HG03571 (cell line): ENCODE results near the gene RAB14.
A peak's percentile ranks its signal among the peaks of the same experiment; 100 is the strongest.

ENCODE experiments used
- ATAC-seq: cut with Tn5 transposase; IDR thresholded peaks from one replicate; pipeline ENCODE4 v1.9.1; 2021; ENCODE audit not compliant: unreplicated experiment

The RAB14 gene

DNA sequence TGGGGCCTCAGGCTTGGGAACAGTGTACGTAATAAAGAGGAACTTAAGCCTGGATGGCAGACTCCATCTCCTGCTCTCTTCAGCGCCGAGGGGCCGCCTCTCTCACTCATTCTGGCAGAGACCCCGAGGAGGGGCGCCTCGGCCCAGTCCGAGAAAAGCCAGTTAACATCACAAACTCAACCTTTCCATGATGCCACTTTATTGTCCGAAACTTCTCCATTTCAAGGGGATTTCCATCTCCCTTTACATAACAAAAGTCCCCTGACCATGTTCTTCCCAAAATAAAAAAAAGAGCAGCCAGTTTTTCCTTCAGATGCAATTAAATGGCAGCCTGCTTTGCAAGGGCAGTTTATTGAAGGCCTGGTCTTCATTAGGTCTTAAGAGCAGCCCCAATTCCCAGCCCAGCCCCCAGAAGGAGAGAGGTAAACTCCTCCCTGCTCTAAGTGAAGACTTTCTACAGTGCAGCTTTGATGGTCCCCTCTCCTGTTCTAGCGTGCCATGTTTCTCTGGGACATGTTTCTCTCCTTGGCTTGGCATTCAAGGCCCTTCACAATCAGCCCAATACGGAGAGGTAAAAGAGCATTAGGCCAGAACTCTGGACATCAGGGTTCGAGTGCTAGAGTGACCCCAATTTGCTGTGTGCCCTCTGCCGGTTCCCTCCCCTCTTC, 19.5 kb upstream of the RAB14 start:
- no peak for ATAC-seq

DNA sequence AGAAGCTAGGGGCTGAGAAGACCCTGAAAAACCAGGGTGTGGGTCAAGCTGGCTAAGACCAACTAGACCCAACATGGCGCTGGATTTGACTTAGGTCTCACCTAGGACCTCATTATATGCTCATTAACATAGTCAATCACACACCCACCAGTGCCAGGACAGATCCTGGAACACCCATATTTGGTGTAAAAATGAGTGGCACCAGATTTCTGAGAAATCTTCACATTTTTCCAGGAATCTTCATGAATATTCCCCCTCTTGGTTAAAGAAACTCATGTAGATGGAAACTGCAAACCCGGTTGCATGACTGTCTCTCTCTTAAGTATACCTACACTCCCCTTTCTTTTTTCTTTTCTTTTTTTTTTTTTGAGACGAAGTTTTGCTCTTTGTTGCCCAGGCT, 17.9 kb upstream of the RAB14 start:
- no peak for ATAC-seq

DNA sequence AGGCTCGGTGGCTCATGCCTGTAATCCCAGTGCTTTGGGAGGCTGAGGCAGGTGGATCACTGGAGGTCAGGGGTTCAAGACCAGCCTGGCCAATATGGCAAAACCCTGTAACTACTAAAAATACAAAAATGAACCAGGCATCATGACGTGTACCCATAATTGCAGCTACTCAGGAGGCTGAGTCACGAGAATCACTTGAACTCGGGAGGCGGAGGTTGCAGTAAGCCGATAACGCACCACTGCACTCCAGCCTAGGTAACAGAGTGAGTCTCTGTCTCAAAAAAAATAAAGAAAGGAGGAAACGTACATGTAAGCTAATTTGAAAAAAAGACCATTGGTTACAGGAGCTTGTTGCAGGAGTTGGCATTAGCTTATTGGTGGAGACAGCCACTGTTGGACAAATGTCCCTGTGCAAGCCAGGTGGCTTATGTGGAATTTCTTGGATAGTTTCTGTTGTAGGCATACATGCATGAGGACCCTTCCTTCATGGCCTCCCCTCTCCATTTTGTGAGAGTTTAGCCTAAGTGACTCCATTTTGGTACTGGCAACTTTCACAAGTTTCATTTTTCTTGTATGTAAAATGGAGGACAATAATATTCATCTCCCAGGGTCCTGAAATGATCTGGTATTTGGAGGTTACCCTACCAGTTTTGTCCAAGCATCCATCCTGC, 16.8 kb upstream of the RAB14 start:
- no peak for ATAC-seq

DNA sequence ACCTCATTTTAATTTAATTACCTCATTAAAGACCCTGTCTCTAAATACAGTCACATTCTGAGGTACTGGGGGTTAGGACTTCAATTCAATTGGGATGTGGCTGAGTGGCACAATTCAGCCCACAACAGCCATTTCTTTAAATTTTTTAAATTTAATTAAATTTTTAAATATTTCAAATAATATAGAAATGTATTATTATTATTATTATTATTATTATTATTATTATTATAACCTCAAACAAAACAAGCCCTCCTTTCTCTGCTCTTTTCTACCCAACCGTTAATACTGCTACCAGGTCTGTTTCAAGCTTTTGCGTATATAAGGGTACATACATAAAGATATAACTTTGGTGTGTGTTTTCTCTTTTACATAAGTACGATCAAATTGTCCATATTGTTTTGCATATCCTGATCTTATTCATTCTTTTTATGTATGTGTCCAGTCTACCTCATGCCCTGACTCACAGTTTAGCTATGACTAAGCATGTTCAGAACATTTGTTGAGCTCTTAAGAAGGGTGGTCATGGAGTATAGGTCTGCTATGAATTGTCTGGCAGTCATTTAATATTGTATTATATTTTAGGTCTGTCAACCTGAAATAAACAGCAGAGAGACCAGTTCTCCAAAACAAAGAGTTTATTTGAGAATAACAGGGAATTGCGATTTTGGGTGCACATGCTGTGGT, 16.1 kb upstream of the RAB14 start:
- ATAC-seq, result peak; percentile 75

DNA sequence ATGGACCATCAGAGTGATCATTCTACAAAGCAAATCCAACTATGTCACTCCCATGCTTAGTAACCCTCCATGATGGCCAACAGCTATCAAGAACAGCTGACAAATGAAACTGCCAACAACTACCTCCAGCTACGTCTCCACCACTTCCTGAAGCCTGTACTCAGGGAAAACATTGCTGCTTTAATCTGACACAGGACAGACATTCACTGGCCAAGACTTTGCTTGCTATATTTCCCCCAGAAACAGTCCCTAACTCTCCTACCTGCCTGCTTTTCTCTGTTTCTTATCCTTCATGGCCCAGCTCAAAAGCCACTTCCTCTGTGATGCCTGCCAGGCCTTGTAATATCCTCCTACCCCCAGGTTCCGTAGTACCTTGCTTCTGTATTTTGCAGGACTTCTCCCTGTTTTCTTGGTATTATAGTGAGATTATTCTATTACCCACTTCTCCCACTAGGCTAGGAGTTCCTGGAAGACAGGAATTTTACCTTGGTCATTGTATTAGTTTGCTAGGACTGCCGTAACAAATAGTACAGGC, 14.7 kb upstream of the RAB14 start:
- no peak for ATAC-seq

DNA sequence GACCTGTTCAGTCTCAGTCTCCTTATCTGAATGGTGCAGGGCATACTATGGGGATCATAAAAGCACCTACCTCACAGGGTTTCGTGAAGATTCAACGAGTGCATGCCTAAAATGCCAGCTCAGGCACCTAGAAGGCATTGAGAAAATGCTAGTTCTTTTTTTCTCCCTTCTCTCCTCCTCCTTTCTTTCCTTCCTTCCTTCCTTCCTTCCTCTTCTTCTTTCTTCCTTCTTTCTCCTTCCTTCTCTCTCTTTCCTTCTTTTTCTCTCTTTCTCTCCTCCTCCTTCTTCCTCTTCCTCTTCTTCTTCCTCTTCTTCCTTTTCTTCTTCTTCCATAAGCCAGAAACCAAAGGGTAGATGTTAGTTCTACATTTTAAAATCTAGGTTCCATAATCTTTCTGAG, 12.3 kb upstream of the RAB14 start:
- no peak for ATAC-seq

DNA sequence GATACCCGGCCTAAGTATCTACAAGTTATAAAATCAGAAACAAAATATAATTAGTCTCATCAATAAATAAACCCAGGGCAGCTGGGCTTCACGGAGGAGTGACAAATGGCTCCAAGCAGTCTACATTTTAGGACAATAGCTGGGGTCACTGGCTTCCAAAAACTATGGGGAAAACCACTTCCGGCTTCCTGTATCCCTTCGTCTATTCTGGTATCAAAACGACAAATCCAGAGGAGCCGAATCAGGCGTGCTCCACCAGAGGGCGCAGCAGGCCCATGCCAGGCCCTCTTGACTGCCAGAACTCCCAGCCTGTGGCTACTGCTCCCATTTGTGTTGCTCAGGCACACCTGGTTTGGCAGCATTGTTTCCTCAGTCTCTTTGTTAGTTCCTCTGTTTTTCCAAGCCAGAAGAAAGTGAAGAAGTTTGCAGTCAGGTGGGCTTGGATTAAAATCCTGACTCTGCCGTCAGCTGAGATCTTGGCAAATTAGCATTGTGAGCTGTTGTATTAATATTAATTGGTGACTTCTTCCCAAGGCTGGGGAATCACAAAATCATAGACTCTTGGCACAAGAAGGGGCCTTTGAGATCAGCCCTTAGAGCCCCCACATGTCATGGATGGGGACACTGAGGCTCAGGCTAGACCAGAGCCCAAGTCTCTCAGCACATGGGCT, 11.6 kb upstream of the RAB14 start:
- ATAC-seq, result no peak

DNA sequence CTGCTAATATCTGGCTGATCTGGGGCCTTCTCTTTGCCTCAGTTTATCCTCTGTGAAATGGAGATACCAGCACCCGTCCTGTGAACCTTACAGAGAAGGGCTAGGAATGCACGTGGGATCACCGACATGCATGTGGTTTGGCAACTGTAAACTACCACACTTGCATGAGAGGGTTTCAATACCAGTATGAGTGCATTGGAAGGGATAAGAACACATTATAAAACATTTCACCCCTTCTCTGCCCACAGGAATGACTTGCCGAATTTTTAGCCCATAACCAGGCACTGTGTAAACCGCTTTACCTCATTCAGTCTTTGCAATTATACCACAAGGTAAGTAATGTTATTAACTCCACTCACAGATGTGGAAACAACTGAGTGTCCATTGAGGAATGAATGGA, 8.9 kb upstream of the RAB14 start:
- ATAC-seq, result no peak

DNA sequence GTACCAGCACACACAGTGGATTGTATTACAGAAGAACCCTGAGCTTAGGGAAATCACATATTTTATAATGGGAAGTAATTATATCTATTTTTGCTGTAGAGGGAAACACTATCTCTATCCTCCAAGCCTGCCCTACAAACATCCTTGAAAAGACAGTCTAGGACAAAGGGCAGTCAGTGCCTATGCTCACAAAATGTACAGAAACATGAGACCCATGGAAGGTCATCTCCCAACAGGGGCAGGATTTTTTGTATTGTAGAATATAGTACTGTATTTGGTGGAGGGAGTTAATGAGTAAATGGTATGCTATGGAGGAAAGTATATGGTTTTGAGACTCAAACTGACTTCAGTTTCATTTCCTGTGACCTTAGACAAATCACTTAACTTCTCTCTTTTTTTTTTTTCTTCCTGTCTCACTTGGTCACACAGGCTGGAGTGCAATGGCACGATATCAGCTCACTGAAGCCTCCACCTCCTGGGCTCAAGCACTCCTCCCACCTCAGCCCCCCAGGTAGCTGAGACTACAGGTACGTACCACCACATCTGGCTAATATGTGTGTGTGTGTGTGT, 5.8 kb upstream of the RAB14 start:
- peak; percentile 89 for ATAC-seq

DNA sequence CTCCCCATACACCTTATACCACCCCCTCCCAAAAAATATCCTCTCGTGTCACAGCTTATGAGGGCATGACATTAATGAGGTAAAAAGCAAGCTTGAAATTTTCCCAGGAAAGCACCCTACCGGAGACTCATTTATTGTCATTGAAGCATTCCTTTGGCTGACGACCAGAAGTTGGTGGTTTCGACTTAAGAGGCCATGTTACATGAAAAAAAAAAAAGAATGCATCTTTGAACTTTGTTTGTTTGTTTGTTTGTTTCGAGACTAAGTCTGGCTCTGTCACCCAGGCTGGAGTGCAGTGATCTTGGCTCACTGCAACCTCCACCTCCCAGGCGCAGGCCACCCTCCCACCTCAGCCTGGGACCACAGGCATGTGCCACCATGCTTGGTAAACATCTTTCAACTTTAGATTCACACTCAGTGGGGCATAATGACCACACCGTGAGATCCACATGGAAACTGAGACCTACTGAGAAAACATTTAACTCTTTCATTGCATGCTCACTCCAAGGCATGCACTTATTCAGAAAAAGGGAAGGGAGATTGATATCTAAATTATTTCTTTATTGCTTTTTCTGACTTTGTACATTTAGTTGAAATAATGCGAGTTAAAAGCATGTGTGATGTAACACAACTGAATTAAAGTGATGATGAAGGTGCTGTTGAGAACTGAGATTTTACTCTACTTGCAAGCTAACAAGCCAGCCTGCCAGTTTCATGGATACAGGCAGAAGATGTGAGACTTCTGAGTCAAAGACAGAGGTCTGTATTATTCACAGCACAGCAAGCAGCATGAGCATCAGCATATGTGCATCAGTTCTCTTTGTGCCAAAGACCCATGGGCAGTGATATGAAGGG, 5.1 kb upstream of the RAB14 start:
- ATAC-seq, result peak; percentile 39

DNA sequence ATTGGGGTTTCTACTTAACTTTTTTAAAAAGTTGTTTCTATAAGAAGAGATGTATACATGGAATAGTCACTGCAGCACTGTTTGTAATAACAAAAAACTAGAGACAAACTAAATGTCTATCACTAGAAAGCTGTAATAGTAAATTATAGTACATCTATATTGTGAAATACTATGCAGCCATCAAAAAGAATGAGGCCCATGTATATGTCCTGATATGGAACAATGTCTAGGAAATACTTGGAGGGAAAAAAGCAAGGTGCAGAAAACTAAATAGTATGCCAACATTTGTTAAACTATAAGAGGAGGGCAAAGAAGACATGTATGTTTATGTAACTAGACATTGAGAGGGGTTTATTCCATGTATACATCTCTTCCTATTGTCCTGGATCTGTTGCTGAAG, 2.9 kb upstream of the RAB14 start:
- ATAC-seq, result no peak

DNA sequence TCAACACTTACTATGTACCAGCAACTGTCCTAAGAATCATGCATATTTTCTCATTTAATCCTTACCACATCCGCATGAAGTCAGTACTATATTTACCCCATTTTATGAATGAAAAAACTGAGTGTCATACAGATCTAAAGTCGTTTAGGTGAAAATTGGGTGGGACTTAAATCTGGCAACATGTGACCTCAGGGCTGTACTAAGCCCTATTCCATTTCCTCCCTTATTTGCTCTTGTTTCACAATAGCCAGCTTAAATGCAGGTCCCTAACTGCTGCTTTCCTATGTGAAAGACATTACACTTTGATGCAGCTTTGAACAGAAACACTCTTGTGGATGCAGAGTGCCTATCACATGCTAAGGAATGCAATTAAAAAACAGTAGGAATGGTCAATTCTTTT, 2.5 kb upstream of the RAB14 start:
- ATAC-seq, result no peak

DNA sequence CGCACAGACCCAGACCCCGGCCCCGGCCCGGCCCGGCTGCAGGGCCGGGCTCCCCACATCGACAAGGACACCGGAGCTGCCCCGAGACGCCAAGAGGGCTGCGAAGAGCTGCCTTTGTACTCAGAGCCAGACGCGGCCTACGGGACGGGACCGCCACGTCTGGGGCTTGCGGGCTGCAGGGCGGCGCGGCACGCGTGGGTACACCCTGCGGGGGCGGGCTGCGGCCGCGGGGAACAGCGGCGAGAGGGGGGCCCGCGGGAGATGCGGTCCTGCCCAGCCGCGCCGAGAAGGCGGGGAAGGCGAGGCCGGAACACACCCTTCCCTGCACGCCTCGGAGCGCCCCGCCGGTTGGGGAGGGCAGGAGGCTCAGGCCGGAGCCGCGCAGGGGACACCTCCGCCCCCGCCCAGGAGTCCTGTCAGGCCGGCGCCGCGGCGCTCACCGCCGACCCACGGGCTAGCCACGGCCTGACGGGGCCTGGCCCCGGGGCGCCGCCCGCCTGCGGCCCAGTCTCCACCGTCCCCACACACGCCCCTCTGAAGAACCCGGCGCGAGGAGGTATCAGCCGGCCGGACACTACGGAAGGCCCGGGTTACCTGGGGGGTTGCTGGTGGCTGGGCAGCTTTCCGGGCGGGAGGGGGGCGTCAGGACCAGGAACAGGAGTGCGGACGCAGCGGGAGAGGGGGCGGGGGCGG, 478 bp downstream of the RAB14 start:
- peak; percentile 20 for ATAC-seq

DNA sequence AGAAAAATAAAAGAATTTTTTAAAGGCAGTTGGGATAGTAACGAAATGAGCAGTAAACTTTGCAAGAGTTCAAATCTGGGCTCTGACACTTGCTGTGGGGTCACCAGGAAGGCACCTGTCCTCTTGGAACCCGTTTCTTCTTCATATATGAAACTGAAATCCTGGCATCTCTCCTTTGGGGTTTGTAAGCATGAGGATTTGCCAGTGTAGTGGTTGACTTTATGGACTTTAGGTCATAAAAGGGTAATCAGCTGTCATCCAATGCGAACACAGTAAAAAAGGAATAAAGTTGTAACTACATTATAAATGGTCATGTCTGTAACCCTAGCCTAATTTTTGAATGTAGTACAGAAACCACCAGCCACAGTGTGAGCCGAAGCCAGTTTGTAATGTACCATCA, 1.3 kb downstream of the RAB14 start:
- ATAC-seq, result no peak

DNA sequence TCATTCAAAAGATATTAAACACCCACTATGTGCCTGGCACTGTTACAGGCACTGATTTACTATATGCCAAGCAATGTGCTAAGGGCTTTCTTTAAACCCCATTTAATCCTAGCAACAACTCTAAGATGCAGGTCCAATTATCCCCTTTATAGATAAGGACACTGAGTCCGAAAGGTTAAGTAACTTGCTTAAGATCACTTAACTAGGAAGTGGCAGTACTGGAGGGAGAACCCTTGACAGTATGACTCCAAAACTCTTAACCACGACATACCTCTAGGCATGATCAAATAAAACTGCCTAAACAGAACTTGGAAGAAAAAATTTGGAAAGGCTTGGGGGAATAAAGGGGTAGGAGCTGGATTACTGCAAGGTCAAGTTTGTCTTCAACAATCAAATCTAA, 1.7 kb downstream of the RAB14 start:
- ATAC-seq, result no peak

DNA sequence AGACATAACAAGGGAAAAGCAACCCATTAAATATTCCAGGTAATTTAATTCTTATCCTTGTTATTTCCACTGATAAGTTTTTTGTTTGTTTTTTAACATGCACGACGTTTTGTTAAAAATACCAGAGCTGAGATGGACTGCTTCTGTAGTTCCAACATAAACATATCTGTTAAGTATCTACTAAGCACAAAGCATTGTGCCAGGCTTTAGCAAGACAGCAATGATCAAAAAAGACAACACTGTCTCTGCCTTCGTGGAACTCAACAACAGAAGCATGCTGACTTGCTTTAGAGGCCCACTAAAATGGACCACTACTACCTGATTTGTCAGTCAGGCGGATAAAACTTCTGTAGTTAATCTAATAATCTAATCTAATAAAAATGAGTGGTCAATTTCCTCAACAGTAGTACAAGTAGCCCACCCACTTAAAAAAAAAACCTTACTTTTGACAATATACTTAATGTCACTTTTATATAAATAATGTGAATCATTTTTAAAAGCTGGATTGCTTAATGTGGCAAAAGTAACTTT, 3.1 kb downstream of the RAB14 start:
- no peak for ATAC-seq

DNA sequence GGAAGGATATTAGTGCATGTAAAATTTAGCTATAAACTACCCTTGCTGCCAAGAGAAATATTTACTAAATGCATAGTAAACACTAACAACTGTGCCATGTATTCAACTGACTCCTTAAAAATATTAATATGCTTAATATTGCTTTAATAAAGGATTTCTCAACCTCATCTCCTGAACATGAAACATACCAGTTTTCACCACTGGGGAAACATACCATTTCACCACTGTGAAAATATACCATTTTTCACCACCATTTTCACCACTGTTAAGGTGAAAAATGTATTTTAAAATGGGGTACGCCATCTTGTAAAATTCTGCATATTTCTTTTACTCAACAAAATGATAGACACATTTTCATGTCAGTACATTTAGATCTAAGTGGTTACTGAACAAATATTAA, 4.5 kb downstream of the RAB14 start:
- ATAC-seq, result no peak

DNA sequence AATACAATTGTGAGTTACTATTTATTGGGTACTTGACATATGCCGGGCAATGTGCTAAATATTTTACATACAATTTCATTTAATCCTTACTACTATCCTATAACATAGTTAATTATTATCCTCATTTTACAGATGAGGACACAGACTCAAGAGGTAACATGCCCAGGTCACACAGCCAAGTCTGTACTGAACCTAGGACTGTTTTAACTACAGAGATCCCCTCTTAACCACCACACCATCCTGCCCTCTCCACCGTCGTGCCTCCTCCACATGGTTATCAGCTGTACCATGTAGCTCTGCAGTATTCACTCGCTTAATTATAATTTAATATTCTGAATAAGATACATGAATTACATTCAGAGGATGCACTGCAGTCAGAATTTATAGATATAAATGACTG, 5.3 kb downstream of the RAB14 start:
- ATAC-seq, result no peak

DNA sequence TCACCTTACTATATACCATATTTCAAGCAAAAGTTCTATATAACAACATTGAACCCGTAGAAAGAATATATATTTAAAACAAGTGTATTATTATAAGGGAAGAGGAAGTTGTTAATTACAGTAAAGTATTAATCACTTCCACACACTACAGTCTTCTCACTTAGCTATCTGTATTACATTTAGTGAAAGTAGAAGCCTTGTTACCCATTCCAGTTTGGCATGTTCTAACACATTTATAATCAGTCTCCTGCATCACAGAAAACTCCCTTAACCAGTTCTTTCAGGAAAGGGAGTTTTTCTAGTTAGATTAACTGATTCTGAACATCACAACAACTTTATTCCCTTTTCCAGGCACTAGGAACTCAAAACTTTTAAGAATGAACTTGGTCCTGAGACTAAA, 6.9 kb downstream of the RAB14 start:
- ATAC-seq, result no peak
